WERI-Rb-1 (cell line): ENCODE measurements around the gene PPIF.

ENCODE experiments used
- DNase-seq: peaks from one replicate; pipeline ENCODE4 v3.0.0-alpha.2; 2020
- H3K27ac ChIP-seq: fragments of 250-450 bp; sonication (Bioruptor Pico); 2 replicates; pipeline ENCODE4 v1.5.1; 2020; ENCODE audit warnings: mild to moderate bottlenecking, moderate library complexity
- H3K27me3 ChIP-seq: fragments of 250-450 bp; sonication (Bioruptor Pico); 2 replicates; pipeline ENCODE4 v1.5.1; 2021; ENCODE audit warnings: mild to moderate bottlenecking, low read depth, moderate library complexity; ENCODE audit not compliant: insufficient read depth, severe bottlenecking
- H3K36me3 ChIP-seq: fragments of 250-450 bp; sonication (Bioruptor Pico); 2 replicates; pipeline ENCODE4 v1.5.1; 2020; ENCODE audit warnings: mild to moderate bottlenecking, moderate library complexity
- H3K4me3 ChIP-seq: 2 replicates; pipeline ENCODE4 v1.5.1; 2011; ENCODE audit warnings: low read depth, mild to moderate bottlenecking, control low read depth, low read length
- H3K9me3 ChIP-seq: fragments of 250-450 bp; sonication (Bioruptor Pico); 2 replicates; pipeline ENCODE4 v1.5.1; 2021; ENCODE audit warnings: mild to moderate bottlenecking, moderate library complexity; ENCODE audit not compliant: severe bottlenecking
- TF ChIP-seq, protein P1 (sequence below): IDR thresholded peaks from 2 replicates; pipeline ENCODE4 v1.5.1; 2011; ENCODE audit warnings: low read depth, mild to moderate bottlenecking, control low read depth, inconsistent platforms, low read length

PPIF gene

DNA sequence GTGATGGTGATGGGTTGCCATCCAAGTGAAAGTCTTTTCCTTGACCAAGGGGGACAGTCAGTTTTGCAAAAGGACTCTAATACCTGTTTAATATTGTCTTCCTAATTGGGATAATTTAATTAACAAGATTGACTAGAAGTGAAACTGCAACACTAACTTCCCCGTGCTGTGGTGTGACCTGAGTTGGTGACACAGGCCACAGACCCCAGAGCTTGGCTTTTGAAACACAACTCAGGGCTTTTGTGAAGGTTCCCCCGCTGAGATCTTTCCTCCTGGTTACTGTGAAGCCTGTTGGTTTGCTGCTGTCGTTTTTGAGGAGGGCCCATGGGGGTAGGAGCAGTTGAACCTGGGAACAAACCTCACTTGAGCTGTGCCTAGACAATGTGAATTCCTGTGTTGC, 6.9 kb downstream of the PPIF start:
- peaks cover 71% of the 10 kb centered on the region for H3K36me3 ChIP-seq
- TF ChIP-seq, protein P1, sequence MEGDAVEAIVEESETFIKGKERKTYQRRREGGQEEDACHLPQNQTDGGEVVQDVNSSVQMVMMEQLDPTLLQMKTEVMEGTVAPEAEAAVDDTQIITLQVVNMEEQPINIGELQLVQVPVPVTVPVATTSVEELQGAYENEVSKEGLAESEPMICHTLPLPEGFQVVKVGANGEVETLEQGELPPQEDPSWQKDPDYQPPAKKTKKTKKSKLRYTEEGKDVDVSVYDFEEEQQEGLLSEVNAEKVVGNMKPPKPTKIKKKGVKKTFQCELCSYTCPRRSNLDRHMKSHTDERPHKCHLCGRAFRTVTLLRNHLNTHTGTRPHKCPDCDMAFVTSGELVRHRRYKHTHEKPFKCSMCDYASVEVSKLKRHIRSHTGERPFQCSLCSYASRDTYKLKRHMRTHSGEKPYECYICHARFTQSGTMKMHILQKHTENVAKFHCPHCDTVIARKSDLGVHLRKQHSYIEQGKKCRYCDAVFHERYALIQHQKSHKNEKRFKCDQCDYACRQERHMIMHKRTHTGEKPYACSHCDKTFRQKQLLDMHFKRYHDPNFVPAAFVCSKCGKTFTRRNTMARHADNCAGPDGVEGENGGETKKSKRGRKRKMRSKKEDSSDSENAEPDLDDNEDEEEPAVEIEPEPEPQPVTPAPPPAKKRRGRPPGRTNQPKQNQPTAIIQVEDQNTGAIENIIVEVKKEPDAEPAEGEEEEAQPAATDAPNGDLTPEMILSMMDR, result no peak
- H3K27ac ChIP-seq, result no peak overlapping the region
- H3K9me3 ChIP-seq, result no peaks in the 10 kb centered on the region
- H3K27me3 ChIP-seq, result no peaks in the 10 kb centered on the region
- DNase-seq, result no peak
- no peak overlapping the region for H3K4me3 ChIP-seq

DNA sequence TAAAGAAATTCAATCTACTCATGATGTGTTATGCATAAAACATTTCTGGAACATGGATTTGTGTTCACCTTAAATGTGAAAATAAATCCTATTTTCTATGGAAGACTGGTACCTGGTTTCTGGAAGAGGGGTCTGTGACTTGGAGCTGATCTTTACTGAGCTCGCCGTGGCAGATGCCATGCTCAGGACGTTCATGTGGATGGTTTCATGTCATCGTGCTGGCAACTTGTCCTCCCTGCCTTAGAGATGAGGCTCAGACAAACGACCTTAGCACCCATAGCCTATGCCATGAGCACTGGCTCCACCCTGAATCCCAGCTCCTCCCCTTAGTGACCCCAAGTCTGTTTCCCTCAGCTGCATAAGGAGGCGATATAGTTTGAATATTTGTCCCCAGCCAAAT, 7.3 kb downstream of the PPIF start:
- H3K36me3 ChIP-seq, result peaks cover 66% of the 10 kb centered on the region
- H3K27me3 ChIP-seq, result no peaks in the 10 kb centered on the region
- H3K4me3 ChIP-seq, result no peak overlapping the region
- H3K27ac ChIP-seq, result no peak overlapping the region
- no peak for DNase-seq
- TF ChIP-seq, protein P1, result no peak
- no peaks in the 10 kb centered on the region for H3K9me3 ChIP-seq

DNA sequence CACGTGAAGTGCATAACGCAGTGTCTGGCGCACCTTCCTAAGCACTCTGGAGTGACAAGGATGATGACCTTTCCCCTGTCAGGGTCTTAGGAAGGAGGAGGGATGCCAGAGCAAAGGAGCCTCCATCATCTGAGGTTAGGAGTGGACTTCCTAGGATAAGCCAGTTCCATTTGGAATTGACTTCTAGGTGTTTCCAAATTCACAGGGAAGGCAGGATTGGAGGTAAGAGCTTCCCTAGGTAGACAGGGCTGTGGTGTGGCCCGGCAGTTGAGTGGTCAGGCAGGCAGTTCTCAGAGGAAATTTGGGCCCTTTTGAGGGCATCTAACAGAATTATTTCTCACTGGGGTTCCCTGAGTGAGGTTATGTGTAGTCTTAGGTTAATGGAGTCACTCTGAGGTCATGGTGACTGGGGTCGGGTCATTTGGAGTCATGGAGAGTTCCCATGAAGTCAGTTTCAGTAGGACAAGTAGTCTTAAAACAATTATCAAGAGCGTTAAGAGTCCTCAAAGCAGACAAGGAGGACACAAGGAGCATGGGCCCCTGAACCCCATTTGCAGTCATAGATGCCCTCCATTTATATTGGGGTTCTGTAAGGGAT, 8.2 kb downstream of the PPIF start:
- TF ChIP-seq, protein P1, result no peak
- peaks cover 57% of the 10 kb centered on the region for H3K36me3 ChIP-seq

DNA sequence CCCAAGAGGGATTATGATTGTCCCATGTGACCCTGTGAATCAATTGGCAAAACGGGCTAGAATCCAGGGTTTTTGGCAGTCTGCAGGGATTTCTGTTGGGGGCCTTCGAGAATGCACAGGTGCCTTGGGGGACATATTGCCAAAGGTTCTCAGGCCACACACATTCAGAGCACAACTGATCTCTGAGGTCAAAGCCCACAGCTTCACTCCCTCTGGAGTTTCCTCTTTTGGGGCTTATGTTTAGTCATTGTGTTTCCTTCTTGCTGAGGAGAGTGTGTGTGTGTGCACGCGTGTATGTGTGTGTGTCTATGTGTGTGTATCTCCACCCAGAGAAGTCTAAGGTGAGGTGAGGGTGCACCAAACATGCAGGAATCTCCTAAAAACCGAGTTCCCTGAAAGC, 8.8 kb downstream of the PPIF start:
- TF ChIP-seq, protein P1, result no peak
- H3K27ac ChIP-seq, result no peak overlapping the region
- peak; percentile 2 for DNase-seq
- no peaks in the 10 kb centered on the region for H3K27me3 ChIP-seq
- no peaks in the 10 kb centered on the region for H3K9me3 ChIP-seq
- peaks cover 52% of the 10 kb centered on the region for H3K36me3 ChIP-seq
- no peak overlapping the region for H3K4me3 ChIP-seq

More for the DNA sequence above, 8.2 kb downstream of the PPIF start:
- DNase-seq, result no peak
- Histone ChIP-seq H3K9me3 (no peaks in the 10 kb centered on the region), H3K4me3 (no peak overlapping the region), H3K27me3 (no peaks in the 10 kb centered on the region), H3K27ac (no peak overlapping the region)

DNA sequence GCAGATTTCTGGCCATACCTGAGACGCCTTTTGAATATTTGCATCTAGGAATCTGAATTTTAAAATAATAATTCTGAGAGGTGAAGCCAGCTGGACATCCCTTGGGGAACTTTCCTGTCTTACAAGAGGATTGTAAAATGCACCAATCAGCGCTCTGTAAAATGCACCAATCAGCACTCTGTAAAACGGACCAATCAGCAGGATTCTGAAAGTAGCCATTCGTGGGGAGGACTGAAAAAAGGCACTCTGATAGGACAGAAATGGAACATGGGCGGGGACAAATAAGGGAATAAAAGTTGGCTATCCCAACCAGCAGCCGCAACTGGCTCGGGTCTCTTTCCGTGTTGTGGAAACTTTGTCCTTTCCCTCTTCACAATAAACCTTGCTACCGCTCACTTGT, 9.9 kb downstream of the PPIF start:
- no peaks in the 10 kb centered on the region for H3K9me3 ChIP-seq
- H3K4me3 ChIP-seq, result no peak overlapping the region
- H3K36me3 ChIP-seq, result peaks cover 42% of the 10 kb centered on the region
- DNase-seq, result peak; percentile 3
- H3K27ac ChIP-seq, result no peak overlapping the region
- TF ChIP-seq, protein P1, result no peak
- no peaks in the 10 kb centered on the region for H3K27me3 ChIP-seq

DNA sequence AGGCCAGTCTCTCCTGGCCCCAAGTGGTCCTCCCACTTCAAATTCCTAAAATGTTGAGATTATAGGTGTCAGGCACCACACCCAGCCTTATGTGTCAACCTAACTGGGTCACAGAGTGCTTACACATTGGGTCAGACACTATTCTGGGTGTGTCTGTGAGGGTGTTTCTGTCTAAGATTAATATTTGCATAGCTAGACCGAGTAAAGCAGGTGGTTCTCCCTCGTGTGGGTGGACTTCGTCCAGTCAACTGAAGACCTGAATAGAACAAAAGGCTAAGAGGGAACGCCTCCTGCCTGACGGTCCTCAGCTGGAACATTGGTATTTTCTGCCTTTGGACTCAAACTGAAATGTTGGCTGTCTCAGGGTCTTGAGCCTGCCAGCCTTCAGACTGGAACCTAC, 11.5 kb downstream of the PPIF start:
- Histone ChIP-seq H3K27ac (no peak overlapping the region), H3K36me3 (peaks cover 26% of the 10 kb centered on the region), H3K27me3 (no peaks in the 10 kb centered on the region), H3K9me3 (no peaks in the 10 kb centered on the region), H3K4me3 (no peak overlapping the region)
- TF ChIP-seq, protein P1, result no peak
- no peak for DNase-seq
